Keratinocyte (primary cell): ENCODE measurements around the gene CCL27.

Source experiments
- CTCF ChIP-seq, 3 experiments: IDR thresholded peaks in 1 of 3; conservative IDR thresholded peaks in 1 of 3; optimal IDR thresholded peaks in 1 of 3; 2 replicates in 2 of 3; 3 replicates in 1 of 3; pipeline versions ENCODE3 to v1.5.1; 2011; ENCODE audit warnings: low read length in 3 of 3, mild to moderate bottlenecking in 3 of 3, moderate library complexity in 2 of 3, control low read depth in 1 of 3, inconsistent platforms in 1 of 3; ENCODE audit not compliant: insufficient read depth in 2 of 3; ENCODE audit errors: extremely low read depth in 1 of 3
- EZH2 ChIP-seq: IDR thresholded peaks from one replicate; pipeline ENCODE4 v1.6.1; 2012; ENCODE audit warnings: inconsistent platforms, mild to moderate bottlenecking, low read length, moderate library complexity

GRCh38 chr9:34658461-34658860, 4.0 kb downstream of the CCL27 start:
- TF ChIP-seq CTCF (optimal IDR thresholded peaks at IDR 0.05 in 1 of 3, IDR thresholded peaks at IDR 0.05 in 1 of 3, conservative IDR thresholded peaks at IDR 0.05 in 1 of 3; ENCODE audit: extremely low read depth in 1 of 3, insufficient read depth in 2 of 3, low read length in 3 of 3) (no peak), EZH2 (no peak)
